GM12878 (cell line): ENCODE data around the gene SI. TPM values are rescaled to one million over a fixed set of nuclear protein-coding genes. Genes with fewer than 3 reads are reported as not detected.

ENCODE experiments used
- ATAC-seq: fragments of 200-7000 bp; cut with Tn5 transposase; 3 replicates; pipeline ENCODE4 v1.9.1; 2020; ENCODE audit warnings: mild to moderate bottlenecking, moderate library complexity
- BruUV-seq: library from RNA; stranded (reverse); fragments of 400-500 nt; replicated peaks from 2 replicates; lab custom pipeline; 2021; lab: Mats Ljungman, UMichigan
- CTCF ChIA-PET: fragments of 300-600 bp; sonication (Branson Sonifier 250); formaldehyde crosslinking; extraction: SDS; loops from one replicate; lab custom pipeline; 2021; ENCODE audit warnings: inconsistent platforms; lab: Yijun Ruan, JAX
- POLR2A ChIA-PET: fragments of 350-600 bp; formaldehyde crosslinking; extraction: SDS; loops from one replicate; lab custom pipeline; 2021; ENCODE audit warnings: inconsistent platforms; lab: Charles Lee
- RAD21 ChIA-PET: fragments of 300-600 bp; sonication (Branson Sonifier 250); formaldehyde crosslinking; loops from one replicate; lab custom pipeline; 2023; ENCODE audit warnings: antibody characterized with exemption; ENCODE audit not compliant: unreplicated experiment; lab: Charles Lee
- SMC1A ChIA-PET: fragments of 300-600 bp; sonication (Branson Sonifier 250); formaldehyde crosslinking; loops from one replicate; lab custom pipeline; 2023; ENCODE audit not compliant: unreplicated experiment, uncharacterized antibody; lab: Charles Lee
- DNase-seq: peaks from one replicate; pipeline ENCODE4 v3.0.0-alpha.2; 2011; ENCODE audit warnings: low read depth, low spot score
- FAIRE-seq: peaks from 3 replicates; lab custom pipeline; 2011; peaks lifted over from hg19 to GRCh38; lab: Jason Lieb, UNC
- H2AFZ ChIP-seq: 2 replicates; pipeline ENCODE4 v1.6.0; 2011; ENCODE audit warnings: low read depth, low read length, control low read depth; ENCODE audit not compliant: control insufficient read depth
- H3K27ac ChIP-seq: 2 replicates; pipeline ENCODE4 v1.5.1; 2011; ENCODE audit warnings: control low read depth; ENCODE audit not compliant: control insufficient read depth, insufficient read depth
- H3K27me3 ChIP-seq, 2 experiments: replicated peaks in 1 of 2; 2 replicates each; pipeline versions ENCODE4 v1.6.0 to v1.6.1; 2011; ENCODE audit warnings: low read length in 1 of 2; ENCODE audit not compliant: control insufficient read depth in 2 of 2, insufficient read depth in 2 of 2
- H3K36me3 ChIP-seq, 2 experiments: 2 replicates each; pipeline ENCODE4 v1.5.1; 2011; ENCODE audit warnings: low read length in 1 of 2; ENCODE audit not compliant: control insufficient read depth in 2 of 2, insufficient read depth in 2 of 2
- H3K4me1 ChIP-seq: 2 replicates; pipeline ENCODE4 v1.6.1; 2011; ENCODE audit warnings: mild to moderate bottlenecking, low read length, moderate library complexity, mixed read lengths; ENCODE audit not compliant: control insufficient read depth, insufficient read depth
- H3K4me2 ChIP-seq: 2 replicates; pipeline ENCODE4 v1.6.0; 2011; ENCODE audit warnings: control low read depth; ENCODE audit not compliant: control insufficient read depth, insufficient read depth
- H3K4me3 ChIP-seq: fragments of 200-600 bp; sonication (generic); 2 replicates; pipeline ENCODE4 v1.5.1; 2016
- H3K79me2 ChIP-seq: 2 replicates; pipeline ENCODE4 v1.6.0; 2011; ENCODE audit warnings: low read length; ENCODE audit not compliant: control insufficient read depth, insufficient read depth
- H3K9ac ChIP-seq: 2 replicates; pipeline ENCODE4 v1.8.0; 2011; ENCODE audit warnings: low read length, control low read depth, mixed read lengths; ENCODE audit not compliant: control insufficient read depth, insufficient read depth
- H3K9me3 ChIP-seq: replicated peaks from 3 replicates; pipeline ENCODE4 v1.5.1; 2011; ENCODE audit warnings: mild to moderate bottlenecking, low read length; ENCODE audit not compliant: control insufficient read depth, insufficient read depth
- H4K20me1 ChIP-seq: 2 replicates; pipeline ENCODE4 v1.6.0; 2011; ENCODE audit not compliant: control insufficient read depth, insufficient read depth
- CHD1 ChIP-seq: IDR thresholded peaks from 2 replicates; pipeline ENCODE4 v1.6.1; 2012; ENCODE audit warnings: low read depth, low read length, improper control_type of control experiment
- NR2C1 ChIP-seq: fragments of 450-650 bp; IDR thresholded peaks from 2 replicates; pipeline ENCODE4 v1.6.1; 2017; ENCODE audit warnings: antibody characterized with exemption, mild to moderate bottlenecking, moderate library complexity
- PRDM15 ChIP-seq: fragments of 450-650 bp; formaldehyde crosslinking; IDR thresholded peaks from 2 replicates; pipeline ENCODE4 v1.4.0; 2020; ENCODE audit warnings: mild to moderate bottlenecking, moderate library complexity
- REST ChIP-seq: IDR thresholded peaks from 2 replicates; pipeline ENCODE4 v1.6.1; 2012; ENCODE audit warnings: mild to moderate bottlenecking, low read depth, low read length
- RUNX3 ChIP-seq: IDR thresholded peaks from 2 replicates; pipeline ENCODE4 v1.6.1; 2012; ENCODE audit warnings: low read length, inconsistent platforms
- TBL1XR1 ChIP-seq: IDR thresholded peaks from 2 replicates; pipeline ENCODE4 v1.6.1; 2012; ENCODE audit warnings: low read depth, low read length, improper control_type of control experiment
- YBX1 ChIP-seq: fragments of 450-650 bp; IDR thresholded peaks from 2 replicates; pipeline ENCODE4 v1.6.1; 2016; ENCODE audit warnings: antibody characterized with exemption
- WGBS: methylation state at CpG from one replicate; pipeline ENCODE4 v1.1.6; 2016; ENCODE audit warnings: low lambda C conversion rate; ENCODE audit not compliant: insufficient replicate concordance, insufficient coverage; ENCODE audit errors: missing lambda C conversion rate; 5-methylcytosine and 5-hydroxymethylcytosine counted together
- in situ Hi-C: fragments of 300-500 bp; cut with MboI; formaldehyde crosslinking; loops from 9 replicates; pipeline ENCODE4 v1.14.3; 2018; ENCODE audit warnings: mixed read lengths
- intact Hi-C: fragments of 100-400 bp; cut with micrococcal nuclease; formaldehyde crosslinking; loops from one replicate; pipeline ENCODE4 v1.14.2; 2022; ENCODE audit not compliant: unreplicated experiment
- polyA plus RNA-seq, 11 experiments: library from polyadenylated mRNA; depleted of rRNA in 4 of 11; unstranded in 6 of 11; stranded (reverse) in 5 of 11; fragments of >200 nt; fragmentation: Nextera tagmentation in 4 of 11; fragmentation: Illumina TruSeq in 1 of 11; extraction: Ambion mirVana in 4 of 11; extraction: Trizol in 1 of 11; gene quantifications; 1 replicate in 1 of 11; 2 replicates in 10 of 11; pipeline versions ENCODE4 v1.2.1 to v1.2.3, GENCODE V29; 2011 to 2016; ENCODE audit warnings: inconsistent platforms in 2 of 11, missing spikeins in 2 of 11, low read depth in 1 of 11
- total RNA-seq, 4 experiments: library from RNA; depleted of rRNA in 3 of 4; stranded (reverse); fragments of >200 nt in 3 of 4; fragmentation: Illumina TruSeq in 1 of 4; extraction: Trizol in 1 of 4; gene quantifications; 2 replicates each; pipeline versions ENCODE4 v1.2.1 to v1.2.3, GENCODE V29; 2013 to 2021
- TF ChIP-seq, protein P1 (sequence below): IDR thresholded peaks from 2 replicates; pipeline ENCODE4 v1.6.1; 2012; ENCODE audit warnings: low read depth, low read length, improper control_type of control experiment
- TF ChIP-seq, protein P2 (sequence below): fragments of 450-650 bp; IDR thresholded peaks from 2 replicates; pipeline ENCODE4 v1.6.1; 2018; ENCODE audit warnings: borderline replicate concordance, mild to moderate bottlenecking; ENCODE audit not compliant: partially characterized antibody

SI gene
- total and polyA plus RNA-seq, 10 of the 15 experiments (the other 5 are each of a cell fraction or from before 2014, with no cell fraction given): 0.01 TPM; not detected in 9

DNA sequence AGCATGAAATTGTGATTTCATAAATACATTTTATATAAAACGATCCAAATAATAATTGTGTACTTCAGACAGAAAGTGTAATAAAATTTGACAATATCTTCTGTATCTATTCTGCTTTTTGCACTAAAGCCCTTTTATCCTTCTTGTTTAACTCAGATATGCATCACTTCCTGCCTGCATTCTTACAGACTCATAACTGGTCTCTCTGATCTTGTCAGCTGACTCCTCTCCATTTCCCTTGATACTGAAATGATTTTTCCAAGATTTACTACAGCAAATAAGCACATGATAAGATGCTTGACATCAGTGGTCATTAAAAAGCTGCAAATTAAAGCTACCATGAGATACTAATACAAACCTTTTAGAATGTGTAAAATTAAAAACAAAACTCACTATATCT lies 25.3 kb upstream of the SI start:
- Histone ChIP-seq H3K9ac (no peak overlapping the region), H2AFZ (no peak overlapping the region), H3K27me3 (no peaks in the 10 kb centered on the region), H3K4me3 (no peak overlapping the region), H3K4me2 (no peak overlapping the region), H3K9me3 (no peaks in the 10 kb centered on the region), H4K20me1 (no peaks in the 10 kb centered on the region), H3K27ac (no peak overlapping the region), H3K79me2 (no peaks in the 10 kb centered on the region), H3K4me1 (no peaks in the 10 kb centered on the region), H3K36me3 (no peaks in the 10 kb centered on the region)
- POLR2A ChIA-PET: no interaction called here
- DNase-seq (no peak), FAIRE-seq (no peak), ATAC-seq (no peak)
- 0% methylated on average over 1 of the region's 1 CpG for WGBS
- in situ Hi-C loops (no loop called here), intact Hi-C loops (no loop called here)
- RAD21 ChIA-PET: no interaction called here
- CTCF ChIA-PET: no interaction called here
- SMC1A ChIA-PET: no interaction called here
- no TSS peak for BruUV-seq
- TF ChIP-seq PRDM15 (CRISPR knock-in tag): no peak
- TF ChIP-seq, protein P1, sequence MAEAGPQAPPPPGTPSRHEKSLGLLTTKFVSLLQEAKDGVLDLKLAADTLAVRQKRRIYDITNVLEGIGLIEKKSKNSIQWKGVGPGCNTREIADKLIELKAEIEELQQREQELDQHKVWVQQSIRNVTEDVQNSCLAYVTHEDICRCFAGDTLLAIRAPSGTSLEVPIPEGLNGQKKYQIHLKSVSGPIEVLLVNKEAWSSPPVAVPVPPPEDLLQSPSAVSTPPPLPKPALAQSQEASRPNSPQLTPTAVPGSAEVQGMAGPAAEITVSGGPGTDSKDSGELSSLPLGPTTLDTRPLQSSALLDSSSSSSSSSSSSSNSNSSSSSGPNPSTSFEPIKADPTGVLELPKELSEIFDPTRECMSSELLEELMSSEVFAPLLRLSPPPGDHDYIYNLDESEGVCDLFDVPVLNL: no peak
- TF ChIP-seq NR2C1: no peak
- no peak for TF ChIP-seq REST
- TF ChIP-seq, protein P2, sequence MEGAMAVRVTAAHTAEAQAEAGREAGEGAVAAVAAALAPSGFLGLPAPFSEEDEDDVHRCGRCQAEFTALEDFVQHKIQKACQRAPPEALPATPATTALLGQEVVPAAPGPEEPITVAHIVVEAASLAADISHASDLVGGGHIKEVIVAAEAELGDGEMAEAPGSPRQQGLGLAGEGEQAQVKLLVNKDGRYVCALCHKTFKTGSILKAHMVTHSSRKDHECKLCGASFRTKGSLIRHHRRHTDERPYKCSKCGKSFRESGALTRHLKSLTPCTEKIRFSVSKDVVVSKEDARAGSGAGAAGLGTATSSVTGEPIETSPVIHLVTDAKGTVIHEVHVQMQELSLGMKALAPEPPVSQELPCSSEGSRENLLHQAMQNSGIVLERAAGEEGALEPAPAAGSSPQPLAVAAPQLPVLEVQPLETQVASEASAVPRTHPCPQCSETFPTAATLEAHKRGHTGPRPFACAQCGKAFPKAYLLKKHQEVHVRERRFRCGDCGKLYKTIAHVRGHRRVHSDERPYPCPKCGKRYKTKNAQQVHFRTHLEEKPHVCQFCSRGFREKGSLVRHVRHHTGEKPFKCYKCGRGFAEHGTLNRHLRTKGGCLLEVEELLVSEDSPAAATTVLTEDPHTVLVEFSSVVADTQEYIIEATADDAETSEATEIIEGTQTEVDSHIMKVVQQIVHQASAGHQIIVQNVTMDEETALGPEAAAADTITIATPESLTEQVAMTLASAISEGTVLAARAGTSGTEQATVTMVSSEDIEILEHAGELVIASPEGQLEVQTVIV: no peak
- TF ChIP-seq CHD1: no peak
- TF ChIP-seq RUNX3: no peak
- TF ChIP-seq TBL1XR1: no peak
- TF ChIP-seq YBX1: no peak
